Suprapubic skin (tissue), 4 donors: ENCODE data around the gene ENTPD1. TPM values are rescaled to one million over a fixed set of nuclear protein-coding genes. Genes with fewer than 3 reads are reported as not detected.

Source experiments
- DNase-seq, 2 donors: peaks; one replicate each; pipeline ENCODE4 v3.0.0-alpha.2; 2019; ENCODE audit warnings: low spot score in 2 of 2
- H3K27ac ChIP-seq: fragments of 200-600 bp; sonication (generic); one replicate; pipeline ENCODE4 v1.5.1; 2019
- H3K27me3 ChIP-seq: fragments of 200-600 bp; sonication (generic); one replicate; pipeline ENCODE4 v1.5.1; 2019
- H3K36me3 ChIP-seq: fragments of 200-600 bp; sonication (generic); one replicate; pipeline ENCODE4 v1.5.1; 2019
- H3K4me1 ChIP-seq: fragments of 200-600 bp; sonication (generic); one replicate; pipeline ENCODE4 v1.5.1; 2019
- H3K4me3 ChIP-seq: fragments of 200-600 bp; sonication (generic); one replicate; pipeline ENCODE4 v1.5.1; 2019; ENCODE audit warnings: mild to moderate bottlenecking
- H3K9me3 ChIP-seq: fragments of 200-600 bp; sonication (generic); one replicate; pipeline ENCODE4 v1.5.1; 2019
- EP300 ChIP-seq: sonication (generic); formaldehyde crosslinking; IDR thresholded peaks from one replicate; pipeline ENCODE4 v1.6.1; 2017; ENCODE audit warnings: antibody characterized with exemption
- POLR2A ChIP-seq, 2 donors: fragments of 450-650 bp; IDR thresholded peaks; one replicate each; pipeline ENCODE4 v1.6.1; 2017; ENCODE audit warnings: antibody characterized with exemption in 2 of 2, mild to moderate bottlenecking in 2 of 2, moderate library complexity in 2 of 2
- POLR2AphosphoS5 ChIP-seq, 3 donors: sonication (generic); formaldehyde crosslinking; IDR thresholded peaks; one replicate each; pipeline ENCODE4 v1.6.1; 2017; ENCODE audit warnings: antibody characterized with exemption in 3 of 3
- WGBS: methylation state at CpG from one replicate; pipeline ENCODE4 v1.1.5; 2018; 5-methylcytosine and 5-hydroxymethylcytosine counted together
- total RNA-seq, 4 donors: library from RNA; depleted of rRNA; stranded (reverse); fragments of >200 nt; gene quantifications; one replicate each; pipeline ENCODE4 v1.1.0, GENCODE V29; 2016
- TF ChIP-seq, protein P1 (sequence below), 2 donors: fragments of 200-600 bp in 1 of 2; fragments of 450-650 bp in 1 of 2; sonication (generic) in 1 of 2; IDR thresholded peaks; one replicate each; pipeline ENCODE4 v1.5.1; 2016 to 2019; ENCODE audit warnings: antibody characterized with exemption in 2 of 2, mild to moderate bottlenecking in 1 of 2, moderate library complexity in 1 of 2

Gene ENTPD1
- total RNA-seq, 4 donors from 2014 or later: 6.3 to 18.9 (median 12.5) TPM

DNA sequence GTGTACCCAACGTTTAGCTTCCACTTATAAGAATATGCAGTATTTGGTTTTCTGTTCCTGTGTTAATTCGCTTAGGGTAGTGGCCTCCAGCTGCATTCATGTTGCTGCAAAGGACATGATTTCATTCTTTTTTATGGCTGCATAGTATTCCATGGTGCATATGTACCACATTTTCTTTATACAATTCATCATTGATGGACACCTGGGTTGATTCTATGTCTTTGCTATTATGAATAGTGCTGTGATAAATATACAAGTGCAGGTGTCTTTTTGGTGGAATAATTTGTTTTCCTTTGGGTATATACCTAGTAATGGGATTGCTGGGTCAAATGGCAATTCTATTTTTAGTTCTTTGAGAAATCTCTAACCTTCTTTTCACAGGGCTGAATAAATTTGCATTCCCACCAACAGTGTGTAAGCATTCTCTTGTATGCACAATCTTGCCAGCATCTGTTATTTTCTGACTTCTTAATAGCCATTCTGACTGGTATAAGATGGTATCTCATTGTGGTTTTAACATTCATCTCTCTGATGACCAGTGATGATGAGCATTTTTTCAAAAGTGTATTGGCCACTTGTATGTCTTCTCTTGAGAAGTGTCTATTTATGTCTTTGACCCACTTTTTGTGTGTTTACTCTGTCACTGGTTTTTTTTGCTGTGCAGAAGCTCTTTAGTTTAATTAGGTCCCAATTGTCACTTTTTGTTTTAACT, 79.3 kb downstream of the ENTPD1 start:
- no peaks in the 10 kb centered on the region for H3K36me3 ChIP-seq
- H3K9me3 ChIP-seq: no peaks in the 10 kb centered on the region
- H3K4me3 ChIP-seq: no peak overlapping the region
- TF ChIP-seq EP300 (no peak), POLR2AphosphoS5 (IDR thresholded peaks at IDR 0.05) (no peak), POLR2A (IDR thresholded peaks at IDR 0.05) (no peak)
- TF ChIP-seq, protein P1, sequence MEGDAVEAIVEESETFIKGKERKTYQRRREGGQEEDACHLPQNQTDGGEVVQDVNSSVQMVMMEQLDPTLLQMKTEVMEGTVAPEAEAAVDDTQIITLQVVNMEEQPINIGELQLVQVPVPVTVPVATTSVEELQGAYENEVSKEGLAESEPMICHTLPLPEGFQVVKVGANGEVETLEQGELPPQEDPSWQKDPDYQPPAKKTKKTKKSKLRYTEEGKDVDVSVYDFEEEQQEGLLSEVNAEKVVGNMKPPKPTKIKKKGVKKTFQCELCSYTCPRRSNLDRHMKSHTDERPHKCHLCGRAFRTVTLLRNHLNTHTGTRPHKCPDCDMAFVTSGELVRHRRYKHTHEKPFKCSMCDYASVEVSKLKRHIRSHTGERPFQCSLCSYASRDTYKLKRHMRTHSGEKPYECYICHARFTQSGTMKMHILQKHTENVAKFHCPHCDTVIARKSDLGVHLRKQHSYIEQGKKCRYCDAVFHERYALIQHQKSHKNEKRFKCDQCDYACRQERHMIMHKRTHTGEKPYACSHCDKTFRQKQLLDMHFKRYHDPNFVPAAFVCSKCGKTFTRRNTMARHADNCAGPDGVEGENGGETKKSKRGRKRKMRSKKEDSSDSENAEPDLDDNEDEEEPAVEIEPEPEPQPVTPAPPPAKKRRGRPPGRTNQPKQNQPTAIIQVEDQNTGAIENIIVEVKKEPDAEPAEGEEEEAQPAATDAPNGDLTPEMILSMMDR (IDR thresholded peaks at IDR 0.05): no peak
- peaks cover 12% of the 10 kb centered on the region for H3K4me1 ChIP-seq
- 83% methylated on average over 2 of the region's 2 CpGs for WGBS
- DNase-seq: no peak
- no peaks in the 10 kb centered on the region for H3K27me3 ChIP-seq
- no peak overlapping the region for H3K27ac ChIP-seq

GRCh38 chr10:95835911-95836310, 79.9 kb downstream of the ENTPD1 start:
- Histone ChIP-seq H3K4me1 (peaks cover 17% of the 10 kb centered on the region), H3K27me3 (no peaks in the 10 kb centered on the region), H3K27ac (no peak overlapping the region), H3K9me3 (no peaks in the 10 kb centered on the region), H3K36me3 (no peaks in the 10 kb centered on the region), H3K4me3 (no peak overlapping the region)
- DNase-seq: no peak
- TF ChIP-seq EP300: no peak
- TF ChIP-seq, protein P1 (IDR thresholded peaks at IDR 0.05): no peak
- no peak for TF ChIP-seq POLR2A (IDR thresholded peaks at IDR 0.05)
- no peak for TF ChIP-seq POLR2AphosphoS5 (IDR thresholded peaks at IDR 0.05)

- peaks cover 23% of the 10 kb centered on the region for H3K4me1 ChIP-seq
- 75% methylated on average over 5 of the region's 5 CpGs for WGBS
- H3K27ac ChIP-seq: peak overlapping the region; percentile 23
Observed at GRCh38 chr10:95836610-95837355, 80.8 kb downstream of the ENTPD1 start.

DNA sequence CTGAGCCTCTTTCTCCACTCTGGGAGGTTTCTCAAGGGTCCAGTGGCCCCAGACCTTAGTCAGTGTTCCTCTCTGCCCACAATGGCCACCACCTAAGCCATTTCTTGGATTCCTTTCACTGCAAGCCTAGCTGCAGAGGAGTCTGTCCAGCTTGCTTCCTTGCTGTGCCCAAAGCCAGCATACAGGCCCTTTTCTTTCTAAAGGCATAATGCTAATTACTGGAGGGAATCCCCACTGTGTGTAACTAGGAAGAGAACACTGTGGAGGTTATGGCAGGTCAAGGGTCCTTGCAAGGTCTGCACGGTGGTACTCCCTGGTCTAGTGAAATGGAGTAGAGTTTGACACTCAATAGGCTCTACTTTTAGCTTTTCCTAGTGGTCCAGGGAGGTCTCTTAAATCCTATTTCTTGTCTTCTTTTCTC, 81.4 kb downstream of the ENTPD1 start:
- 75% methylated on average over 1 of the region's 1 CpG for WGBS
- H3K27ac ChIP-seq: peak overlapping the region; percentile 23
- H3K36me3 ChIP-seq: no peaks in the 10 kb centered on the region
- H3K4me1 ChIP-seq: peaks cover 23% of the 10 kb centered on the region
- H3K4me3 ChIP-seq: no peak overlapping the region
- DNase-seq: no peak
- TF ChIP-seq POLR2AphosphoS5 (IDR thresholded peaks at IDR 0.05) (no peak), POLR2A (IDR thresholded peaks at IDR 0.05) (no peak), EP300 (no peak)
- TF ChIP-seq, protein P1 (IDR thresholded peaks at IDR 0.05): no peak
- no peaks in the 10 kb centered on the region for H3K9me3 ChIP-seq
- no peaks in the 10 kb centered on the region for H3K27me3 ChIP-seq

More at GRCh38 chr10:95836610-95837355, 80.8 kb downstream of the ENTPD1 start:
- H3K27me3 ChIP-seq: no peaks in the 10 kb centered on the region
- no peaks in the 10 kb centered on the region for H3K36me3 ChIP-seq
- H3K9me3 ChIP-seq: no peaks in the 10 kb centered on the region
- DNase-seq: no peak
- TF ChIP-seq, protein P1 (IDR thresholded peaks at IDR 0.05): no peak
- TF ChIP-seq POLR2AphosphoS5 (IDR thresholded peaks at IDR 0.05): no peak
- TF ChIP-seq POLR2A (IDR thresholded peaks at IDR 0.05): no peak
- no peak overlapping the region for H3K4me3 ChIP-seq

GRCh38 chr10:95837783-95838182, 81.8 kb downstream of the ENTPD1 start:
- 96% methylated on average over 3 of the region's 3 CpGs for whole genome bisulfite sequencing
- TF ChIP-seq, protein P1 (IDR thresholded peaks at IDR 0.05): no peak
- no peak for TF ChIP-seq POLR2AphosphoS5 (IDR thresholded peaks at IDR 0.05)
- TF ChIP-seq EP300: no peak
- TF ChIP-seq POLR2A (IDR thresholded peaks at IDR 0.05): no peak
- H3K27ac ChIP-seq: no peak overlapping the region
- DNase-seq: no peak
- no peaks in the 10 kb centered on the region for H3K36me3 ChIP-seq
- H3K4me3 ChIP-seq: no peak overlapping the region
- no peaks in the 10 kb centered on the region for H3K27me3 ChIP-seq
- peaks cover 23% of the 10 kb centered on the region for H3K4me1 ChIP-seq
- no peaks in the 10 kb centered on the region for H3K9me3 ChIP-seq
